Calu3 (cell line): ENCODE data around the gene KRTAP10-4. TPM values are rescaled to one million over a fixed set of nuclear protein-coding genes. Genes with fewer than 3 reads are reported as not detected.

Source experiments
- BruUV-seq: library from RNA; stranded (reverse); fragments of 400-500 nt; replicated peaks from 2 replicates; lab custom pipeline; 2021; lab: Mats Ljungman, UMichigan
- CTCF ChIA-PET: fragments of 300-600 bp; sonication (Branson Sonifier 250); formaldehyde crosslinking; loops from one replicate; lab custom pipeline; 2022; ENCODE audit warnings: antibody characterized with exemption; lab: Charles Lee
- DNase-seq: peaks from one replicate; pipeline ENCODE4 v3.0.0; 2022
- H3K27ac Mint-ChIP-seq: one replicate; pipeline ENCODE4 v1.8.0; 2022; ENCODE audit warnings: mixed read lengths; ENCODE audit not compliant: unreplicated experiment
- H3K27me3 Mint-ChIP-seq: one replicate; pipeline ENCODE4 v1.8.0; 2022; ENCODE audit warnings: mixed read lengths; ENCODE audit not compliant: unreplicated experiment
- H3K36me3 Mint-ChIP-seq: one replicate; pipeline ENCODE4 v1.8.0; 2022; ENCODE audit warnings: mild to moderate bottlenecking, moderate library complexity, mixed read lengths; ENCODE audit not compliant: insufficient read depth, unreplicated experiment
- H3K4me1 Mint-ChIP-seq: one replicate; pipeline ENCODE4 v1.8.0; 2022; ENCODE audit warnings: mild to moderate bottlenecking, low read depth, mixed read lengths; ENCODE audit not compliant: unreplicated experiment
- H3K4me3 Mint-ChIP-seq: one replicate; pipeline ENCODE4 v1.8.0; 2022; ENCODE audit warnings: mild to moderate bottlenecking, low read depth, moderate library complexity, mixed read lengths; ENCODE audit not compliant: unreplicated experiment
- H3K9me3 Mint-ChIP-seq: one replicate; pipeline ENCODE4 v1.8.0; 2022; ENCODE audit warnings: low read depth, mixed read lengths; ENCODE audit not compliant: unreplicated experiment
- CTCF ChIP-seq: fragments of 200-600 bp; IDR thresholded peaks from one replicate; pipeline ENCODE4 v1.8.0; 2022; ENCODE audit warnings: antibody characterized with exemption; ENCODE audit not compliant: unreplicated experiment
- intact Hi-C: fragments of 100-400 bp; cut with micrococcal nuclease; formaldehyde crosslinking; loops from one replicate; pipeline ENCODE4 v1.10.0; 2022; ENCODE audit not compliant: unreplicated experiment
- total RNA-seq: library from RNA; stranded (reverse); gene quantifications from 2 replicates; pipeline ENCODE4 v1.2.3, GENCODE V29; 2022

KRTAP10-4 gene
- total RNA-seq, 1 experiment from 2014 or later = not detected

GRCh38 chr21:44567481-44568171 is 5.9 kb upstream of the KRTAP10-4 start:
- Mint-ChIP-seq H3K4me1 (no peaks in the 10 kb centered on the region), H3K27me3 (peaks cover 68% of the 10 kb centered on the region), H3K9me3 (peaks cover 6% of the 10 kb centered on the region), H3K27ac (no peak overlapping the region), H3K4me3 (no peak overlapping the region), H3K36me3 (no peaks in the 10 kb centered on the region)
- CTCF ChIA-PET = no interaction called here
- no peak for DNase-seq
- BruUV-seq = no TSS peak
- intact Hi-C loops = no loop called here
- no peak for TF ChIP-seq CTCF

- DNase-seq = no peak
- Mint-ChIP-seq H3K36me3 (no peaks in the 10 kb centered on the region), H3K27ac (no peak overlapping the region), H3K4me3 (no peak overlapping the region), H3K9me3 (peaks cover 6% of the 10 kb centered on the region), H3K27me3 (peaks cover 68% of the 10 kb centered on the region), H3K4me1 (no peaks in the 10 kb centered on the region)
- CTCF ChIA-PET = no interaction called here
- no TSS peak for BruUV-seq
- TF ChIP-seq CTCF = no peak
- intact Hi-C loops = no loop called here
These were observed 5.3 kb upstream of the KRTAP10-4 start for GRCh38 chr21:44568261-44568660.

- peaks cover 71% of the 10 kb centered on the region for H3K27me3 Mint-ChIP-seq
- no peaks in the 10 kb centered on the region for H3K36me3 Mint-ChIP-seq
- no peak for TF ChIP-seq CTCF
- no peaks in the 10 kb centered on the region for H3K4me1 Mint-ChIP-seq
- DNase-seq = no peak
- CTCF ChIA-PET = no interaction called here
- BruUV-seq = no TSS peak
- no peak overlapping the region for H3K4me3 Mint-ChIP-seq
- peaks cover 6% of the 10 kb centered on the region for H3K9me3 Mint-ChIP-seq
- intact Hi-C loops = no loop called here
- no peak overlapping the region for H3K27ac Mint-ChIP-seq
These were observed 4.6 kb upstream of the KRTAP10-4 start for GRCh38 chr21:44568667-44569556.

- no TSS peak for BruUV-seq
- no peak overlapping the region for H3K4me3 Mint-ChIP-seq
- H3K36me3 Mint-ChIP-seq = peaks cover 7% of the 10 kb centered on the region
- peaks cover 76% of the 10 kb centered on the region for H3K27me3 Mint-ChIP-seq
- intact Hi-C loops = no loop called here
- H3K9me3 Mint-ChIP-seq = peaks cover 6% of the 10 kb centered on the region
- CTCF ChIA-PET = no interaction called here
- no peak for DNase-seq
- H3K4me1 Mint-ChIP-seq = peaks cover 9% of the 10 kb centered on the region
- no peak for TF ChIP-seq CTCF
- no peak overlapping the region for H3K27ac Mint-ChIP-seq
These were observed 3.5 kb upstream of the KRTAP10-4 start for GRCh38 chr21:44569861-44570517.
